ENCODE results near the gene MSRB3.

MSRB3 gene

DNA sequence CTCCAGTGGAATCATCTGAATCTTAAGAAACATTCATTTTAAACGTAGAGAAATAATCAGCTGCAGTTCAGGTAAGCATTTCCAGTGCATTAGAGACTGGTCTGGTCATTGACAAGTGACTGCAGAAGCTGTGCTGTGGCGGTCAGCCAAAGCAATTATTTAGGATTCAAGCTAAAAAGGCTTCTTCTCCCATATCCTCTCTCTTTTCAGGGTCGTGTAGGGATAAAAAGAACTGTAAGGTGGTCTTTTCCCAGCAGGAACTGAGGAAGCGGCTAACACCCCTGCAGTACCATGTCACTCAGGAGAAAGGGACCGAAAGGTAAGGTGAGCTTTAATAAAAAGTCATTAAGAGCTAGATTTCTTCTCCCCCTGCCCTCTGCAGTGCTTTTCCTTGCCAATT is 48.1 kb downstream of the MSRB3 start:
- no peak overlapping the region for H3K27ac ChIP-seq (ENCODE audit: poor library complexity, severe bottlenecking)
- TF ChIP-seq, protein P1, sequence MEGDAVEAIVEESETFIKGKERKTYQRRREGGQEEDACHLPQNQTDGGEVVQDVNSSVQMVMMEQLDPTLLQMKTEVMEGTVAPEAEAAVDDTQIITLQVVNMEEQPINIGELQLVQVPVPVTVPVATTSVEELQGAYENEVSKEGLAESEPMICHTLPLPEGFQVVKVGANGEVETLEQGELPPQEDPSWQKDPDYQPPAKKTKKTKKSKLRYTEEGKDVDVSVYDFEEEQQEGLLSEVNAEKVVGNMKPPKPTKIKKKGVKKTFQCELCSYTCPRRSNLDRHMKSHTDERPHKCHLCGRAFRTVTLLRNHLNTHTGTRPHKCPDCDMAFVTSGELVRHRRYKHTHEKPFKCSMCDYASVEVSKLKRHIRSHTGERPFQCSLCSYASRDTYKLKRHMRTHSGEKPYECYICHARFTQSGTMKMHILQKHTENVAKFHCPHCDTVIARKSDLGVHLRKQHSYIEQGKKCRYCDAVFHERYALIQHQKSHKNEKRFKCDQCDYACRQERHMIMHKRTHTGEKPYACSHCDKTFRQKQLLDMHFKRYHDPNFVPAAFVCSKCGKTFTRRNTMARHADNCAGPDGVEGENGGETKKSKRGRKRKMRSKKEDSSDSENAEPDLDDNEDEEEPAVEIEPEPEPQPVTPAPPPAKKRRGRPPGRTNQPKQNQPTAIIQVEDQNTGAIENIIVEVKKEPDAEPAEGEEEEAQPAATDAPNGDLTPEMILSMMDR (IDR thresholded peaks at IDR 0.05; ENCODE audit: poor library complexity, severe bottlenecking): no peak
- no peak for DNase-seq (ENCODE audit: low spot score)
- H3K9me3 ChIP-seq (ENCODE audit: severe bottlenecking): no peaks in the 10 kb centered on the region
- ATAC-seq (ENCODE audit: low read depth): no peak
- no peaks in the 10 kb centered on the region for H3K36me3 ChIP-seq (ENCODE audit: low read depth)
- H3K27me3 ChIP-seq (ENCODE audit: insufficient read depth, poor library complexity, severe bottlenecking): no peaks in the 10 kb centered on the region
- H3K4me3 ChIP-seq (ENCODE audit: severe bottlenecking): no peak overlapping the region
- no peaks in the 10 kb centered on the region for H3K4me1 ChIP-seq (ENCODE audit: insufficient read depth, poor library complexity, severe bottlenecking)

DNA sequence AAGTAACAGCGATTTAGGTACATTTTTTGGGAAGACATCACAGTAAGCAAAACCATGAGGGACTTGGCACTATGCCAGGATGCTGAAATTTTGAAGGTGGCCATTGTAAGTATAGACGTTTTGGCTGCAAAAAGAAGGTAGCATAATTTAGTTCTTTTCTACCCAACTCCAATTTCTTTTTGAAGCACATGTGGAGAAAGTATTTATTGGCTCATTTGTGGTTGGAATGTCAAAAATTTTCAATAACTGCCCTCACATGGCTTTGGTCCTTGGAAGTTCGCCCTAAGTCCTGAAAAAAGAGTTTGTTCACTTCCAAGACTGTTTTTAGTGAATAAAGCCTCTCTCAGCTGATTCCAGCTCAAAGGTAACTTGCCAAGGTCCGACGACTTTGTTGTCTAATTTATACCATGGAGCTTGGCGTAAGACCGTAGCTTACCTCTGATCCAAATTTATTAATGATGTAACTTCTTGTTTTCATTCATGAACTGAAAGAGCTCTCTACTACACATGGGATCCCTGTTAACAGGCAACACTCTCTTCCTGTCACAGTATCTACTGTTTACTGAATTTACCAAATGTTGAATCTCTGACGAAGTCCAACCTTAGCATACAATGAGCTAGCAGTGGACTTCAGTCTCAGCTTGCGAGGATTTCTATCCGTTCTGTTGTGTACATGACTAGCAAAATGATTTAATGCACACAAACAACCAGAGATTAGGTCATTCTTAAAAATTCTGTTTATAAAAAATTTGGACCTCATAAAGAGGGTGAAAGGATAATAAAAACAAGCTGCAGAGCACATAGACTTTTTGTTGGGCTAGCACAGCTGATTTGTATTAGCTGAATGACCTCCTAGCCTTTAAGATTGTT is 49.0 kb downstream of the MSRB3 start:
- ATAC-seq (ENCODE audit: low read depth) (no peak), DNase-seq (ENCODE audit: low spot score) (no peak)
- Histone ChIP-seq H3K36me3 (ENCODE audit: low read depth) (no peaks in the 10 kb centered on the region), H3K4me3 (ENCODE audit: severe bottlenecking) (no peak overlapping the region), H3K9me3 (ENCODE audit: severe bottlenecking) (no peaks in the 10 kb centered on the region), H3K27me3 (ENCODE audit: insufficient read depth, poor library complexity, severe bottlenecking) (no peaks in the 10 kb centered on the region), H3K4me1 (ENCODE audit: insufficient read depth, poor library complexity, severe bottlenecking) (no peaks in the 10 kb centered on the region), H3K27ac (ENCODE audit: poor library complexity, severe bottlenecking) (no peak overlapping the region)
- TF ChIP-seq, protein P1 (IDR thresholded peaks at IDR 0.05; ENCODE audit: poor library complexity, severe bottlenecking): no peak

DNA sequence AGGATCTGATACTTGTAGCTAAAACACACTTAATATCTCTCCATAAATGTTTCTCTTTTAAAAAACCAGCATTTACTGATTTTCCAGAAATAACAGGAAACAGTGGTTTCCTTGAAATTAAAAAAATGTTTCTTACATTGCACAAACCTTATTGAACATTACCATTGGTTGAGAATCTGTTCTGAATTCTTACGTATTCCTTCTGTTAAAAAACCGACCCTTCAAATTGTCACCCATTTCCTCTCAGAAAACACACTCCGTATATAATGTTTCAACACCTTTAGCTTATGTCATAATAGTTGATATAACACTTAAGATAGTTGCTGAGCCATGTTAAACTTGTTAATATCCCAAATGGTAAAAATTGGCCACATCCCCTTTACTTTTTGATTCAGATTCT is 51.2 kb downstream of the MSRB3 start:
- TF ChIP-seq, protein P1 (IDR thresholded peaks at IDR 0.05; ENCODE audit: poor library complexity, severe bottlenecking): no peak
- Histone ChIP-seq H3K36me3 (ENCODE audit: low read depth) (no peaks in the 10 kb centered on the region), H3K4me1 (ENCODE audit: insufficient read depth, poor library complexity, severe bottlenecking) (peaks cover 1% of the 10 kb centered on the region), H3K4me3 (ENCODE audit: severe bottlenecking) (no peak overlapping the region), H3K27ac (ENCODE audit: poor library complexity, severe bottlenecking) (no peak overlapping the region), H3K27me3 (ENCODE audit: insufficient read depth, poor library complexity, severe bottlenecking) (no peaks in the 10 kb centered on the region), H3K9me3 (ENCODE audit: severe bottlenecking) (no peaks in the 10 kb centered on the region)
- DNase-seq (ENCODE audit: low spot score) (no peak), ATAC-seq (ENCODE audit: low read depth) (no peak)

DNA sequence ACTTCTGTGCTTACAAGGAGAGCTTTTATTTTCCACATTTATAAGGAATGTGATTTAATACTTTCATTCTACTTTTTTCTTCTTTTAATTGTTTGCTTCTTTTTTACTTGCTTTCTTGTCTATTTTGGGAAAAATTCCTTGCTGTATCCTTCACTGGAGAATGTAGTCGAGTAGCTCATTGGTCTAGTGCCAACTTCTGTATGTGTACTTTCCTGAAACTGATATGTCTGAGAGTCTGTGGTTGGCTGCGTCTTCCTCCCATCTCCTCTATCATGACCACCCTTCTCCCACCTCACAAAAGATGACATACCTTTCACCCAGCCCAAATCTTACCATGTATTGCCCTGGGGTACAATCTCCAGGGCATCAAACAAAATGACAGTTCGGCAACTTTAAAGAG is 51.8 kb downstream of the MSRB3 start:
- H3K36me3 ChIP-seq (ENCODE audit: low read depth): no peaks in the 10 kb centered on the region

More for the DNA sequence above, 51.8 kb downstream of the MSRB3 start:
- DNase-seq (ENCODE audit: low spot score) (no peak), ATAC-seq (ENCODE audit: low read depth) (no peak)
- no peaks in the 10 kb centered on the region for H3K27me3 ChIP-seq (ENCODE audit: insufficient read depth, poor library complexity, severe bottlenecking)
- no peak overlapping the region for H3K4me3 ChIP-seq (ENCODE audit: severe bottlenecking)
- TF ChIP-seq, protein P1 (IDR thresholded peaks at IDR 0.05; ENCODE audit: poor library complexity, severe bottlenecking): no peak
- H3K9me3 ChIP-seq (ENCODE audit: severe bottlenecking): no peaks in the 10 kb centered on the region
- H3K27ac ChIP-seq (ENCODE audit: poor library complexity, severe bottlenecking): no peak overlapping the region
- peaks cover 7% of the 10 kb centered on the region for H3K4me1 ChIP-seq (ENCODE audit: insufficient read depth, poor library complexity, severe bottlenecking)
